Activated T-cell treated with anti-CD3 and anti-CD28 coated beads for 48 hours (primary cell): ENCODE results near the gene HPS3.
"Not testable (repeated sequence)": the region's sequence is repeated elsewhere in the genome, so short reads cannot be mapped to it uniquely, and the experiment has no call there.

Experiments
- DNase-seq: peaks from one replicate; pipeline ENCODE4 v3.0.0-alpha.2; 2020; ENCODE audit warnings: low read depth

HPS3 gene

GRCh38 chr3:149186721-149187120 lies 57.3 kb downstream of the HPS3 start:
- DNase-seq: no peak

DNA sequence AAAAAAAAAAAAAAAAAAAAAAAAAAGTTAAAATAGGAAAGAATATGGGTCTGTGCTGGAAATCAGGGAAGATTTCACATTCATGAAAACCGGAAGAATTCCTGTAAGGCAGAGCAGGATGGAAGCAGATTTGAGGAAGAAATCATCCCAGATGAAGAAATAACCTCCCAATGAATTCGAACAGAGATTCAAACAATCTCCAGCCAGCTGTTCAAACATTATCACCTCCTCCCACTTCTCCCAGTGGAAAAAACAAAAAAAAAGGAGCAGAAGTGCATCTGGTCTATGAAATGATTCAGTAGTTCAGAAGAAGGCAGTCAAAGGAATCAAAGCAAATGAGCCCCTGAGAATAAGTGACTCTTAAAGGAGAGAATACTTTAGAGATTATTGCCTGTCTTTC lies 59.1 kb downstream of the HPS3 start:
- no peak for DNase-seq

DNA sequence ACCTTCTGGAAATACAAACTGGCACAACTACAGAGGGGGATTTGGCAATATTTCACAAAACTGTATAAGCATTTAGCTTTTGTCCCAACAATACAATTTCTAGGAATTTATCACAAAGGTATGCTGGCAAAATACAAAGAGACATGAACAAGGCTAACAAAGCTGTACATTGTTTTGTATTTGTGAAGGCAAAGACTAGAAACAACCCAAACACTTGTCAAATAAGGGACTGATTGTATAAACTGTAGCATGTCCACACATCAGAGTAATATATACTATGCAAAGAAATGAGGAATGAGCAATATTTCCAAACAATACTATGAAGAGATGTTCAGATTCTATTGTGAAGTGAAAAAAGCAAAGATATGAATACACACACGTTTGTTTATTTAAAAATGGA lies 65.8 kb downstream of the HPS3 start:
- no peak for DNase-seq

DNA sequence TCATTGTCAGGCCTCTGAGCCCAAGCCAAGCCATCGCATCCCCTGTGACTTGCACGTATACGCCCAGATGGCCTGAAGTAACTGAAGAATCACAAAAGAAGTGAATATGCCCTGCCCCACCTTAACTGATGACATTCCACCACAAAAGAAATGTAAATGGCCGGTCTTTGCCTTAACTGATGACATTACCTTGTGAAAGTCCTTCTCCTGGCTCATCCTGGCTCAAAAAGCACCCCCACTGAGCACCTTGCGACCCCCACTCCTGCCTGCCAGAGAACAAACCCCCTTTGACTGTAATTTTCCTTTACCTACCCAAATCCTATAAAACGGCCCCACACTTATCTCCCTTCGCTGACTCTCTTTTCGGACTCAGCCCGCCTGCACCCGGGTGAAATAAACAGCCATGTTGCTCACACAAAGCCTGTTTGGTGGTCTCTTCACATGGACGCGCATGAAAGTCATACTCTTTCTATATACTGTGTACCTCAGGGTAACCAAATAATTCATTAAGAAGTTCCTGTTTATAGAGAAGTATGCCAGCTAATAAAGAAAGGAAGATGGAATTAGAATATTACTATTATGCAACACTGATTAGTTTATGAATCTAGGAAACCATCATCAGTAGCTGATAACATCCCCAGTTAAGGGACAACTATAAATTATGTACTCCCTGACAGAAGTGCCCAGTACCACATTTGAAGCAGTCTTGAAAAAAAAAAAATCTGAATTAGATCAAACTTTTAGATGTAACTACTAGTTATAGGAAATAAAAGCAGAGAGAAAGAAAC lies 67.6 kb downstream of the HPS3 start:
- DNase-seq: not testable (repeated sequence)

GRCh38 chr3:149197669-149198068 lies 68.2 kb downstream of the HPS3 start:
- DNase-seq: no peak

- no peak for DNase-seq
Observed at GRCh38 chr3:149198611-149199010, 69.2 kb downstream of the HPS3 start.

DNA sequence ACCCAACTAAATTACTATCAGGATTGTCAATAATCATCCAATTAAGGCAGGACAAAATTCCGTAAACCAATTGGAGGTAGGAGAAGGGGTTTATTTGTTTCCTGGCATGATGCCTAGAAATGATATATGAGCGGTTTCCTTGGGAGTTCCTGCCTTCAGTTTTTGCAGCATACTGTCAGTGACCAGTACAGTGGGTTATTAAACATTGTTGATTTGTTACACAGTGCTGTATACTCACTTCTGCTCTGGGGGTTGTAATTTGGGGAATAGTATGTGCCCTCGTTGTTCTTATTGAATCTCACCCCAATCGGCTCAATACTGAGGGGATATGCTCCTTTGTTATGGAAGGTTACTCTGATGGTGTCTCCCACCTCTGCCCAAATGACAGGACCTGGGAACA lies 70.0 kb downstream of the HPS3 start:
- no peak for DNase-seq

DNA sequence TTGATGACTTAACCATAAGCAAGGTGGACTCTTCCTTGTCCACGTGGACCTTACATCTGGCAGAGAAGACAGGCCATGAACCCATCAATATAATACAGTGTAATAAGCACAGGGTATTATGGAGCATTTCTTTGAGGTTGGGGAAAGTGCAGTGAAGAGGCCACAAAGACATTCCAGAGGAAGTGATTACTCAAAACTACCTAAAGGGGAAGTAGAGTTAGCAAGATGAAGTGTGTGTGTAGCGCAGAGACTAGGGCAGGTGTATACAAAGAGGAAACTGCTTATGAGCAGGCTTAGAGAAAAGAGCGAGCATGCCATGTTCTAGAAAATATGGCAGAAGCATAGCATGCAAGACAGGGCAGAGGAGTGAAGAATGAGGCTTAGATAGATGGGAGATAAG lies 74.3 kb downstream of the HPS3 start:
- DNase-seq: no peak

- no peak for DNase-seq
Observed at GRCh38 chr3:149204390-149204991, 75.1 kb downstream of the HPS3 start.

DNA sequence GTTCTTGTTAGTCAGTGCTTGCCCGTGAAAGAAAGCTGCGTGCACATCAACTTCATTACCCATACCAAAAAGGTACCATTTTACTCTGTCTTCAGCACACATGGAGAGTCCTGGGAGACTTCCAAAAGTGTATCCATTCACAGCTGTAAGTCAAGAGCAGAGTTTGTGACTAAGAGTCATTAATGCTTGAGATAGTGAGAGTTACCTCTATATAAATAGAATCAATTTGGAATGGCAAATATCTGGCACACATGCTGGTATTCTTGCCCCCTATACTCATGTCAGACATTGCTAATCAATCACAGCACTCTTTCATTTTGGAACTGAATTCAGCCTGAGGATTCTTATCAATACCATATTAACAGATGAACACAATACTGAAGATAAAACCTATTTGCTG lies 78.0 kb downstream of the HPS3 start:
- DNase-seq: no peak

DNA sequence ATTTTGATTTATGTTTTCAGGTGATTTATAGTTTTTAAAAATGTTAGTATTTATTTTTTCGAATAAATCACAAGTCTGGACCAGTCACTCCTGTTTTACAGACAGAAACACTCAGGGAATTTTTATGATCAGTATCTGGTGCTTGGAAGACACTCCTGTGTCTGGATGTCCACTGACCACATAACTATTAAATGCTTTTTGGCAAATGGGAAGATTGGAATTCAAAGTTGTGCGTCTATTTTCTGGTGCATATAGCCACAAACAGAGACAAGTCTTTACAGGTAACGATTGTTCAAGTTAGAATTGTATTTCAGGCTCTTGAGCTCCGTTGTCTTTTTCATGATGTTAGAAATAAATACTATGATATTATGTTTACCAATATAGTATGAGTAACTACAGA lies 80.0 kb downstream of the HPS3 start:
- no peak for DNase-seq

GRCh38 chr3:149212386-149212785 lies 82.9 kb downstream of the HPS3 start:
- DNase-seq: no peak

DNA sequence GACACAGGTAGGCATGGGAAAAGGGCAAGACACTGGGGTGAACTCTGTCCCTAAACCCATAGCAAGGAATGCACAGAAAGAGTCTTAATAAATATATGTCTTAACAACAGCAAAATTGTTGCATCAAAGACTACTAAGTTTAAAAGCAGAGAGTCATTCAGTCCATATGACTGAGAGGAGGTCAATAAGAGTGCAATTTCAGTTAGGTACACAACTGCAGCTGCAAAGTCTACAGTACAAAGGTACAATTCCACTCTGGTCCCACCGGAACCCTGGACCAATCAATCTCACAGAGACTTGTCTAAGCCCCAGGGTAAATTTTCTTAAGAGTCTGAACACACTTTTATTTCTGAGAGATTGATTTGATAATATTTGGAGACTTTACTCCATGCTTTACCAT lies 85.3 kb downstream of the HPS3 start:
- no peak for DNase-seq

DNA sequence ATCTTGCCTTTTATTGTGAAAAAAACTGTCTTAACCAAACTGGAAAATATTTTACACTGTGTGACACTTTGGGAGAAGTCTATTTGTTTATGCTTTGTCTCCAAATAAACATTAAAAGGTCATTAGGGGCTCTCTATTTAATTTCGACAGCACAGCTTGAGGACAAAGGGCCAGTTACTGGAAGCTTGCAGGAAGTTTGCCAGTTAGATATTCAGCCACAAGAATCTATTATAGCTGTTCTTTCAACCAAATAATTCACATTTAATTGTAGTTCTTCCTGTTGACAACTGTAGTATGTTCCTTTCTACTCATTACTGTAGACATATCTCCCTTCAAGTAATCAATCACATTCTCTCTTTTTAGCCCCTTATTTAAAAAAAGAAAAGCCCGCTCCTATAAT lies 86.1 kb downstream of the HPS3 start:
- DNase-seq: no peak

DNA sequence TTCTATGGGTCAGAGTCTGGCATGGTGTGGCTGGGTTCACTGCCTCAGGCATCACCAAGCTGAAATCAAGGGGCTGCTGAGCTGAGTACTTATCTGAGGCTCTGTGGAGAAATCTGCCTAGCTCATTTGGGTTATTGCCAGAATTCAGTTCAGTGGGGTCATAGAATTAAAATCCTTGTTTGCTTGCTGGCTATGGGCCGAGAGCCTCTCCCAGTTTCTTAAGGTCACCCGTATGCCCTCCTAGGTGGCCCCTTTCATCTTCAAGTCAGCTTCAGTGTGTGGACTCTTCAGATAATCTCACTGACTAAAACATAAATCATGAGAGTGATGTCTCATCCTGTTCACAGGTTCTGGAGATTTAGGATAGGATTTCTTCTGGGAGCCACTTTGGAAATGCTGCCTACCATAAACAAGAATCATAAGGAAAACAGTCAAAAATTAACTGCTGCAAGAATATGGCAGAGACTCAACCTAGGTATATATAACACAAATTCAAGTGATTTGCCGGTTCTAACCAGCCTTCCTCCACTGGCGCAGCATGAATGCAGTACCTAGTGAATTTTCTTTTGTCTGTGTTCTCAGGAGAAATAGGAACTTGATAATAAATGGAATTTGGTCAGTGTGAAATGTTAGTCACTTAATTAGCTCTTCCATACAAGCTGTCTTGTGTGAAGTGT lies 86.9 kb downstream of the HPS3 start:
- no peak for DNase-seq

DNA sequence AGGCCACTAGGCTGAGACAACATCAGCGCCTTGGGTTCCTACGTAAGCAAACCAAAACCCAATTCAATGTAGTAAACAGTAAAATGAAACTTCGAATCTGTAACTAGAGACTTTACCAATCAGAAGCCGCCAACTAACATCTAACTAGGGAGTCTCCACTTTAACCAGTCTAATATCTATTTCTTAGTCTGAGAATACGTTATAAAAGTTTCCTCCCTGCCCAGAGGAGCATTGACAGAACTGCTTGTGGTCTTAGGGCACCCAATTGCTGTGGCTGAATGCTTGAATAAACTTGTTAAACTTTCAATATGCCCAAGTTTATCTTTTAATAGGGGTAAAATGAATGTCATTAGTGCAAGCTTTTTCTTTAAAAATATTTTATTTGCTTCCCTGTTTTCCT lies 87.9 kb downstream of the HPS3 start:
- no peak for DNase-seq

DNA sequence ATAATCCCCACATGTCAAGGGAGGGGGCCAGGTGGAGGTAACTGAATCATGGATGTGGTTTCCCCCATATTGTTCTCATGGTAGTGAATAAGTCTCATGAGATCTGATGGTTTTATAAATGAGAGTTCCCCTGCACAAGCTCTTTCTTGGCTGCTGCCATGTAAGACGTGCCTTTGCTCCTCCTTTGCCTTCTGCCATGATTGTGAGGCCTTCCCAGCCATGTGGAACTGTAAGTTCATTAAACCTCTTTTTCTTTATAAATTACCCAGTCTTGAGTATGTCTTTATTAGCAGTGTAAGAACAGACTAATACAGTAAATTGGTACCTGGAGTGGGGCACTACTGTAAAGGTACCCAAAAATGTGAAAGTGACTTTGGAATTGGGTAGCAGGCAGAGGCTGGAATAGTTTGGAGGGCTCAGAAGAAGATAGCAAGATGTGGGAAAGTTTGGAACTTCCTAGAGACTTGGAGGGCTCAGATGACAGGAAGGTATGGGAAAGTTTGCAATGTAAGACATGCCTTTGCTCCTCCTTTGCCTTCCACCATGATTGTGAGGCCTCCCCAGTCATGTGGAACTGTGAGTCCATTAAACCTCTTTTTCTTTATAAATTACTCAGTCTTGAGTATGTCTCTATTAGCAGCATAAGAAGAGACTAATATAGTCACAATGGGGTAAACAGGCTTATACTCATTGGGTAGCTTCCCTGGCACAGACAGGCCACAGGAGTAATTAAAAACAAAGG lies 90.1 kb downstream of the HPS3 start:
- DNase-seq: not testable (repeated sequence)

DNA sequence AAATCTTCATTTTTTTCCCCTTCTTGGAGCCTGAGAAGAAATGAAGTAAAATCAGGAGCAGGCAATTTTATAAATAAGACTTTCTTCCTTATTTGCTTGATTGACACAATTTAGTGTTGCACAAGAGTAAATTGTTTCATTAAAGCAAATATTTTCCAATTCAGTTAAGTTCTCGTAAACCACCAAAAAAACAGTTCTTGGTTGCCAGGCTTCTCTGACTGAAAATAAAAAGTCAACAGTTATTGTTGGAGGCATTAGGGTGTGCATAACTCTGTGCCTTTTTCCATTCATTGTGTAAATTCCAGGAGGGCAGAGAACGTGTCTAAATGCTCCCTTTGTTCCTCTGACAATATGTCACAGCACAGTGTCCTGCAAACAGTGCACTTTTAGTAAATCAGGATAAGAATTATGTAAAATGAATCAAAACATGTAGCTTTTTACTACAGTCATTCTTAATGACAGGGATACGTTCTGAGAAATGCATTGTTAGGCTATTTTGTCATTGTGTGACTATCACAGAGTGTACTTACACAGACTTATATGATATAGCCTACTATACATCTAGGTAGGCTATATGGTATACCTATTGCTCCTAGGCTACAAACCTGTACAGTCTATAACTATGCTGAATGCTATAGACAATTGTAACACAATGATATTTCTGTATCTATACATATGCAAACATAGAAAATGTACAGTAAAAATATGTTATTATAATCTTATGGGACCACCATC lies 92.5 kb downstream of the HPS3 start, which contains the start of gene CP:
Gene CP (minus strand): TSS at position 47 of the 735 bp plus-strand sequence. CDS start 37 bp downstream, at position 10.
- no peak for DNase-seq
